CD4-positive, alpha-beta T cell treated with Interleukin-6 for 4 hours (primary cell): ENCODE measurements around the gene HSPBAP1.
"Not testable (repeated sequence)": the region's sequence is repeated elsewhere in the genome, so short reads cannot be mapped to it uniquely, and the experiment has no call there.

ENCODE experiments used
- DNase-seq: peaks from one replicate; pipeline ENCODE4 v3.0.0-alpha.2; 2020; ENCODE audit warnings: mixed read lengths

HSPBAP1 gene

DNA sequence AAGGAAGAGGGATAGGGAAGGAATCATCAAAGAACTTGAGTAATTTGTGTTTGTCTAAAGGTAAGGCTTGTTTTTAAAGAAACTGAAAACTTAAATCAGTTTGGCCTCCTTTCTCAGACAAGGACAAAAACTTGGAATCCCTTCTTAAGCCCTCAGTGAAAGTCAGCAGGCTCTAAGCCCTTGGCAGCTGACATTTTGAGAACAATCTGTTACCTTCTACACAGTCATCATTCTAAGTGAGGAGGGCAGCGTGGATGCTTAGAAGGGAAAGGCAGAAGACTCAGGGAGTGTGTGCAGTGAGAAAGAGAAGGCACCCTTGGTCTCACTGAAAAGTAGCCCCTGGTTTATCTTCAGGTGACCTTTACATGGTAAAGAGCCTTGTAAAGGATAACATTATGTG is 10.8 kb downstream of the HSPBAP1 start:
- DNase-seq: no peak

DNA sequence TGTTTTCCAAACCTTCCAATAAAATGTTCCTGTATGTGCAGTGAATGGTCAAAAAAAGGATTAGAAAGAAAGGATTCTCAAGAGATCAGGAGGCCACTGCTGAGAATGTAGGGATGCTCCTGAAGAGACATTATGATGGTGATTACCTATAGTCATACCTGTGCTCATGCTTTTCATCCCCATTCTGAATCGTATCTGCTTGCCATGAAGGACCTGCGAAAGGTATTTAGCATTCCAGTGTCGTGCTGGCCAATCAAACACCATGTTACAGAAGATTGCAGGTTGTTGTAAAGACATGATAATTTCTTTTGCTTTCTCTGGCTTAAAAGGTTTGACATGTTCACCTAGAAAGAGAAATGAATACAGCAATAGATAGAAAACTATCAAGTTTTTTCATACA is 16.1 kb downstream of the HSPBAP1 start:
- no peak for DNase-seq

DNA sequence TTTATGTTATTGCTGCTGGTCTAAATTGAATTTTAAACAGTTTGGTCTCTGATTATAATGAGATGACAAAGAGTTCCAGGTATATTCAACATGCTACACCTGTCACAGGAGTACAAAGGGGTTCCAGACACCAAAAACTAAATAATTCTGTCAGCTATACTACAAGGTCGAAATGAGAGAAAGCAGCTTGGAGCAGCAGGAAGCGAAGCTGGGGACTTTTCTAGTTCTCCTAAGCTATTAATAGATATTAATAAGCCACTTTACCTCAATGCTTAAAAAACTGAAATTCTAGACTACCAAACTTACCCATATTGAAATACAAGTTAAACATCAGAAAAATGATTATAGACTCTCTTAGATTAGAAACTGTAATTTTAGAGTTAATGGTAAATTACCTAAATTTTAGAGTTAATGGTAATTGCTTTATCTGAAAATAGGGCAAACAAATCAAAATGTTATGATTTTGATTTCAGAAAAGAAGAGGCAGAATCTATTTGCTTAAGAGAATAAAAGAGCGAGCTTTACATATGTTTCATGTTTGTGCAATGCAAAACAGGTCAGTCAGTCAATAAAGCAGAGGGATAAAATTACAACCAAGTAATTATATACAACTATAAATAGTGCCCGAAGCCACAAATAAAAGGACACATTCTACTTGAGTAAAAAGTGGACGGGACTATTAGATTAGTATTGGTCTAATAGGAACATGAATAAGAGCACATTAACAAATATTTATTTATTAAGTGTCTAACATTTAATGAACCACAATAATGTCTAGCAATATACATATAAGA is 16.8 kb downstream of the HSPBAP1 start:
- no peak for DNase-seq

DNA sequence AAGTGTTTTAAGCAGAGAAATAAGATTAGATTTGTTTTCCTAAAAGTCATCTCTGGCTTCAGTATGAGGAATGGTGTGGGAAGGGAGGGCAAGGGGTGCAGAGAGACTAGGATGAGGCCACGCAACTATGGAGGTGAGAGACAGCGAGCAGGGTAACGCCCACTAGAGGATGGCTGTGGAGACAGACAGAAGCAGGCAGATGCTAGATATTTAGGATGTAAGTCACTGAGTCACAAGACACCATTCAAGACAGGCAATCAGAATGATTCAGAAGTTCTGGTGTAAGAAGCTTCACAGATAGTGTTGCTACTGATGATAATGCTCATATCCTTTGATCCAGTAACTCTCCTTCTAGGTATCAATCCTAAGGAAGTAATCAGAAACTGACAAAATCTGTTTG is 19.1 kb downstream of the HSPBAP1 start:
- no peak for DNase-seq

DNA sequence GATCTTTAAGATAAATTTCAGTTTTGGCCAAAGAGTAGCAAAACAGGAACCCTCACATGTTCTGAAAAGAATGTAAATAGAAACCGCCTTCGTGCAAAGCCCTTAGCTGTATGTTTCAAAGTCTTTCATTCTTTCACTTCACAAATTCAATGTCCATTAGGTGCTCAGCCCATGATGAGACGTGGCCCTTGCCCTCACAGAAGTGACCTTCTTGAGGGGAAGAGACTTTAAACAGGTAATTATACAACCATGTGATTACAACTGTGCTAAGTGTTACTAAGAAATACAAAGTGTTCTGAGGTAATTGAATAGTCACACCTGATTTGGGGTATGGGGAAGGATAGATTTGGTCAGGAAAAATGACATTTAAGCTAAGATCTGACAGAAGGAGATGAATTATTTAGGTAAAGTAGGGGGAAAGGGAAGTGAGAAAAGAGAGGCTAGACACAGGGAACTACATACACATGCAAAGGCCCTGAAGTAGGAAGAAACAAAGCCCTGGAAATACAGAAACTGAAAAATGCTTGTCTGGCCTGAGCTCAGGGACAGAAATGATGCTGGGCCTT is 19.6 kb downstream of the HSPBAP1 start:
- DNase-seq: no peak

DNA sequence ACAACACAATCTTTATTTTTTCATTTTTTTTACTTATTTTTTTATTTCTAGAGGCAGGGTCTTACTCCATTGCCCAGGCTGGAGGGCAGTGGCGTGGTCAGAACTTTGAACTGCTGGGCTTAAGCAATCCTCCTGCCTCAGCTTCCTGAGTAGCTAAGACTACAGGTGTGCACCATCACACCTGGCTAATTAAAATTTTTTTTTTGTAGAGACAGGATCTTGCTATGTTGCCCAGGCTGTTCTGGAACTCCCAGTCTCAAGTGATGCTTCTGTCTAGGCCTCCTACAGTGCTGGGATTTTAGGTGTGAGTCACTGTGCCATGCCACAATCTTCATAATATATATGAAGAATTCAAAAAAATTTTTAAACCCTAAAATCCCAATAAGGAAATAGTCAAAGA is 20.8 kb downstream of the HSPBAP1 start:
- no peak for DNase-seq

DNA sequence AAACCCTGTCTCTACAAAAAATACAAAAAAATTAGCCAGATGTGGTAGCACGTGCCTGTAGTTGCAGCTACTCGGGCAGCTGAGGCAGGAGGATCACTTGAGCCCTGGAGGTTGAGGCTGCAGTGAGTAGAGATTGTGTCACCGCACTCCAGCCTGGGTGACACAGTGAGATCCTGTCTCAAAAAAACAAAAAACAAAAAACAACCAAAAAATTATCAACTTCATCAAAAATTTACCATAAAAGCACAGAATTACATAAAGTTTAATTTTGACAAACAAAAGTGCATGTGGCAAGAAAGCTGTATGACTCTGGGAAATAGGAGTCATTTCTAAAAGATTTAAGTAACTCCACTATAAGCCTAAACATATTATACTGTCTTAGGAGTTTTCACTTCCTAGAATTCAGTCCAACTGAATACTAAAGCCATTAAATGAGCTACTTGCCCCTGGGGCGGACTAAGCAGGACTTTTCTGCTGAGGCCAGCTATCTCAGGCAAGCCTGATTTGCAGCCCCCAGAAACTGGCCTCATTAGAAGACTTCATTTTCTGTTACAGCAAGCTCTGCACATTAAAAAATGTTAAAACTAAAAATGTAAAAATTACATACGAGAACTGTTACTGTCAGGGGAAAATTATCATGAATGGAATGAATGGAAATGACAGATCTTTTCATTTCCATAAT is 23.0 kb downstream of the HSPBAP1 start:
- no peak for DNase-seq

DNA sequence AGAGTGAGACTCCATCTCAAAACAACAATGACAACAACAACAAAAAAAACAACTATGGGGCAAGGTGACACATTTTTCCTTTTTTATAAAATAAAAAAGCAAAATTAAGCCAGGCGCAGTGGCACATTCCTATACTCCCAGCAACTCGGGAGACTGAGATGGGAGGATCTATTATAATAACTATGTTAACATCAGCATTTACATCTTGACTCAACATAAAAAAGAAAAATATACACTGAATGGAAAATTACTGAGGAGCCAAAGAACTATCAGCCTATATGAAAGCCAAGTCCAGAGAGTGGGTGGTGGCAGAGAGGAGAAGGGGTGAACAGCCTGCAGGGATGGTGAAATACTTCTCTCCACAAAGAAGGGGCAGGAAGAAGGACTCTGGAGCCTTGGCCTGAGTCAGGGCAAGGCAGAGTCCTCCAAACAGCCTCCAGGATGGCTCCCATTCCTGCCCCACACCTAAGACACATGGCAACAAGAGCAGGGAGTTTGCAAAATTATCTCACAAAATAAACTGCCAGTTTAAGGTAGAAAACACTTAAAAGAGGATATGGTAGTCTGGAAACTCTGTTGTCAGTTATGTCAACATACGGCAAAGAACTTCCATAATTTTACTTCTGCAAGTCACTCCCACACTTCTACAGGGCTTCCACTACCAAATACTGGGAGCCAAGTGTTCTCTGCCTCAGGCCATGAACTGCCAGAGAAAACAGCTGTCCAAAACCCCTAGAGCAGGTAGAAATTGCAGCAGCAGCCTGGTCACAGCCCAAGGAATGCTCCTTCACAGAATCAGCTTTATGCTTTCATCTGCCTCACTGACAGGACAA is 25.9 kb downstream of the HSPBAP1 start:
- no peak for DNase-seq

DNA sequence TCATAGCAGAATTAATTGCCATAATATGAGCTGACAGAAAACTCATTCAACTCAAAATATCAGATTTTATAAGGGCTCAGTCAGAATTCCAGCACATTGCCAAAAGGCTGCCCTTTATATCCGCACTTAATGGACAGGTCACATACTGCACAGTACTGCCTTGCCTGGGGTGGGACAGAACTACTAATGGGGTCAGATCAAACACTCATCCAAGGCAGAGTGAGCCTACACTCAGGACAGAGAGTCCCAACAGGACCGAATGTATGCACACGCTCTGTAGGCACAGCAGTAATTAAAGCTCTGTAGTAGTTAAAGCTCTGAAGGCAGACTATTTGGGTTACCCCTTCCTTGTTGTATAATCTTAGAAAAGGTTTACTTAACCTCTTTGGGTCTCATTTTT is 27.2 kb downstream of the HSPBAP1 start:
- DNase-seq: no peak

DNA sequence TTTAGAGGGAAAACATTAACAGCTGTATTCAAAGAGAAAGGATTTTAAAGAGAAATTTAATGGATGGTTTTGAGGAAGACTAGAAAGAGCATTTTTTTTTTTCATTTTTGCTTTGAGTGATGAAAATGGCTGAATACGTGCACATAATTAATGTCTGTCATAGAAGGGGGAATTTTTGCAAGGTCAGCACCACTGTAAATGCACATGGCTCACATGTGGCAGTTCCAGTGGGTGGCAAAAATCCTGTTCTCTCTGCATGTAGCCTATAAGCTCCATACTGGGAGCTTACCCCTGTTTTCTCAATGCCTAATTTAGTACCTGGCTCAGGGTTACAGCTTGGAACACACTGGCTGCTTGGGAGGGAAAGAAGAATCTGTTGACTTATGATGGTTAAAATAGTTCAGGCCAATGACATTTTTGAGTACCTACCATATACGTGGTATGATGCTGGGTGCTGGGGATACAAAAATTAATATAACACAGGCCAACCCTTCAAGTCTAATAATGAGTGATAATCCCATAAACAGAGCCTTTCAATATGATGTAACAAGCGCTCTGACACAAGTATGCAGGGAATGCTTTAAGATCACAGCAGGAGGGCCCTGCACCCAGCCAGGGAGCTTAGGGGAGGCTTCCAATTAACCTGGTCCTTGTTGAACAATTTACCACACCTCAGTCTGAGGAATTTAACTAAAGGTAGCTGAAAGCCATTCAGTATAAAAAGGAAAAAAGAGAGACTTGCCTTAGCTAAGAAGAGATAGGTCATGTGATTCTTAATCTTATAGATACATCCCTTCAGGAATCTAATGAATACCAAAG is 33.0 kb downstream of the HSPBAP1 start:
- DNase-seq: no peak

DNA sequence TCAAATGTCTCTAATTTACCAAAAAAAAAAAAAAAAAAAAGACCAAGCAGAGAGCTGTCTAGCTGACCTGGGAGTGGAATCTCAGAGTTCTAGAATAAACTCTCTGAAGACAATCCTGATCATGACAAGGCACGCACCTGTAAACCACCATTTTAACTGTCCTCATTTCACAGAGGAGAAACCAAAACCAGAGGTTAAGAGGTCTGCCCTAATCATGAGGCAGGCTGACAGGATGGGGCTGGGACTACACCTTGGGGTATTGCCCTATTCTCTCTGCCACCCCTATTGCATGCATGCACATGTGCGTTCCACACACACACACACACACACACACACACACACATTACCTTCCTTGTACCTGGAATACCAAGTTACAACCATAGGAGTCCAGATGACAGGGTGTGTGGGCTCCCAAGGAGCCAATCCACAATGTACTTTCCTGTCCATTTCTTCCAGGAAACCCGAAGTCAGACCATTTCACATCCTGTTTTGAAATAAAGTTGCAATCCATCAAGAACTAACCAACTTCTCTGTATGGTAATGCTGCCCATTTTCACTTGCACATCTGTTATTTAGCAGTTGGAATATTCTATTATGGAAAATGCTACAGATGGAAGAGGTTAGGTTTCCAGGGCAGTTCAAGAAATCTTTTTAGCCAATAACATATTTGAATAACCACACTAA is 34.6 kb downstream of the HSPBAP1 start:
- DNase-seq: no peak

DNA sequence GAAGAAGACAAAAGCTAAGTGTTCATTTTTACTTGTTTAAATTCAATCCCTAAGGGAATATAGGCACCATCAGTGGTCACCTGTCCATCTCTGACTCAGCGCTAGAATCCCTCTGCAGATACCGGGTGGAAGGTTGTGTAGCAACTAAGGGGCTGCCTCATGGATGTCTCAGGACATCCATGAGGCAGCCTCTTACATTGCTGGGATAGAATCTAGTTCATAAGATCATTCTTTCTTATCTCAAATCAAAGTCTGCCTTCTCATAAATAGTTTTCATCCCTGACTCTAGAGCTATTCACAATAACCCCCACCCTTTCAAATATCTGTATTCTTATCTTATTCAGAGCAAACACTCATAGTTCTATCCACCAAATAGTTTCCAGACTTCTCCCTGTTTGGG is 38.1 kb downstream of the HSPBAP1 start:
- no peak for DNase-seq

DNA sequence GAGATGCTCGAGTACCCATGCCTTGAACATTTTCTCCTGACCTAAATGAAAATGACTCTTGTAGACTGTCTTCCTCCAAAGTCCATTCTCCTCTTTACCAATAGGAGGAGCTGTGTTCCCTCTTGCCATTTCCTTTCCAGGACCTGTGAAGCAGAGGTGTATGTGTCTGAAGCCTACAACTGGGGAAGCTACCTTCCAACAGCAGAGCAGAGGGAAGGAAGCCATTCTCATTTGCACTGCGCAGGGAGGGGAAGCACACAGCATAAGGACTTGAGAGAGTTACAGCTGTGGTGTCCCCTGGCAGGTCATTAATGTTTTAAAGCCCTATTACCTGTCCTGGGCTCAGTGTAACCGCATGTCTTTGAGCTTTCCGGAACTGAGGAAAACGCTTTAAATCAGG is 38.7 kb downstream of the HSPBAP1 start:
- DNase-seq: peak; percentile 13

DNA sequence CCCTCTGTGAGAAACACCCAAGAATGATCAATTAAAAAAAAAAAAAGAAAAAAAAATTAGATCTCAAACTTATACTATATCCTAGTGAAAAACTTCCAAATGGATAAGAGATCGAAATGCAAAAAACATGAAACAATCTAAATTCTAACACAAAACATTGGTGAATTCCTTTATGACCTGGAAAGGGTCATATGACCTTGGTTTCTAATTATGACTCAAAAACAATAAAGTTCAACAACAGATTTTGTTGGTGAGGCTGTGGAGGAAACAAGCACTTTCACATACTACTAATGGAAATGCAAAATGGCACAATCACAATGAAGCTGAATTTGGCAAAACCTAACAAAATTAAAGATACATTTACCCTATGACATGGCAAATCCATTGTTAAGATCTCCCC is 45.3 kb downstream of the HSPBAP1 start:
- DNase-seq: no peak

DNA sequence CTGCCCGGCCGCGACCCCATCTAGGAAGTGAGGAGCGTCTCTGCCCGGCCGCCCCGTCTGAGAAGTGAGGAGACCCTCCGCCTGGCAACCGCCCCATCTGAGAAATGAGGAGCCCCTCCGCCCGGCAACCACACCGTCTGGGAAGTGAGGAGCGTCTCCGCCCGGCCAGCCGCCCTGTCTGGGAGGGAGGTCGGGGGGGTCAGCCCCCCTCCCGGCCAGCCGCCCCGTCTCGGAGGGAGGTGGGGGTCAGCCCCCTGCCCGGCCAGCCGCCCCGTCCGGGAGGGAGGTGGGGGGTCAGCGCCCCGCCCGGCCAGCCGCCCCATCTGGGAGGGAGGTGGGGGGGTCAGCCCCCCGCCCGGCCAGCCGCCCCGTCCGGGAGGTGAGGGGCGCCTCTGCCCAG is 46.3 kb downstream of the HSPBAP1 start:
- not testable (repeated sequence) for DNase-seq

DNA sequence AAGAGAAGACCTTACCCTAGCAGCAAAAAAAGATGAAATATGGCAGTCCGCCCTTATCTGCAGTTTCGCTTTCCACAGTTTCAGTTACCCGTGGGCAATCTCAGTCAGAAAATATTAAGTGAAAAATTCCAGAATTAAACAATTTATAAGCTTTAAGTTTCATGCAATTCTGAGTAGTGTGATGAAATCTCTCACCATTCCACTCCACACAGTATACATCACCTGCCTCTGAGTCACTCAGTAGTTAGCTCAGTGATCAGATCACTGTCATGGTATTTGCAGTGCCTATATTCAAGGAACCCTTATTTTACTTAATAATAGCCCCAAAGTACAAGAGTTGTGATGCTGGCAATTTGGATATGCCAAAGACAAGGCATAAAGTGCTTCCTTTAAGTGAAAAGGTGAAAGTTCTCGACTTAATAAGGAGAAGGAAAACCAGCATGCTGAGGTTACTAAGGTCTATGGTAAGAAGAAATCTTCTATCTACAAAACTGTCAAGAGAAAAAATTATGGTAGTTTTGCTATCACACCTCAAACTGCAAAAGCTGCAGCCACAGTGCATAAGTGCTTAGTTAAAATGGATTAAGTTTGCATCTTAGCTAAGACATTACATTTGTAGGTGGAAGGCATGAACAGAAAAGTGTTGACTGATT is 48.1 kb downstream of the HSPBAP1 start:
- DNase-seq: no peak

DNA sequence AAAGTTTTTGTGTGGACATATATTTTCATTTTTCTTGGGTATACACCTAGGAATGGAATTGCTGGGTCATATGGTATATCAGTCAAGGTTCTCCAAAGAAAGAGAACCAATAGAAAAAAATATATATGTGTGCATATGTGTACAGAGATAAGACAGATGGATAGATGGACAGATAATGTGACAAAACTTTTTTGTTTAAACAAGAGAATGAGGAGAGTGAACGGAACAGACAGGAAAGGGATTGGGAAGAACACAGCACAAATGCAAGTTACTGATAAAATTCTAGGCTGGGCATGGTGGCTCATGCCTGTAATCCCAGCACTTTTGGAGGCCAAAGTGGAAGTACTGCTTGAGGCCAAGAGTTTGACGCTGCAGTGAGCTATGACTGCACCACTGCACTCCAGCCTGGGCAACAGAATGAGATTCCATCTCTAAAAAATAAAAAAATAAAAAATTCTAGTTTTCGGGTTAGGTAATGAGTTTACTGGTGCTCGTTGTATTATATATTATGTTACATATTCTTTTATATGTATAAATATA is 50.0 kb downstream of the HSPBAP1 start:
- no peak for DNase-seq

DNA sequence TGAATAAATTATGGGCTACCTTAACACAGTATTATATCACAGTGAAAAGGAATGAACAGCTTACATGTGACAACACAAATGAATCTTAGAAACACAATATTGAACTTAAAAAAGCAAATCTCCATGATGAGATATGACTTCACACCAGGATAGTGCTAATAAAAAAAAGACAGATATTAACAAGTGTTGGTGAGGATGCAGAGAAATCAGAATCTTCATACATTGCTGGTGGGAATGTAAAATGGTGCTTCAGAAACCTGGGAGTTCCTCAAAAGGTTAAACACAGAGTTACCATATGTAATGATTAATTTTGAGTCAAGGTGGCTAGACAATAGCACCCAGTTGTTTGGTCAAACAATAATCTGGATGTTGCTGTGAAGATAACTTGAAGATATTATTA is 51.4 kb downstream of the HSPBAP1 start:
- no peak for DNase-seq

DNA sequence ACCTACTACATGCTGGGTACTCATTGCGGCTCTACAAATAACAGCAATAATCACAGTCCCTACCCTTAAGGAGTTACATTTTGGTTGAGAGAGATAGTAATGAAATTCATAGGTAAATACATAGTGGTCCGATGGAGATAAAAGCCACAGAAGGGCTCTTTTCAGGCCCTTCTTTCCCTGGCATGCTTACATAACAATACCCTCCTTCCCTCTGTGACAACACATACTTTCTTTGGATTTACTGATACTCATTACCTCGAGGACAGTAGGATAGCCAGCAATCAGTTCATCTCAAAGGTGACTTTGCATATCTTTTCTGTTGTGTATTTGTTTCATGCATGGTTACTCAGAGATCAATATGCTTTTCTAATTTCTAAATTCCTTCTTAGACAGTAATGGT is 54.5 kb downstream of the HSPBAP1 start:
- no peak for DNase-seq

DNA sequence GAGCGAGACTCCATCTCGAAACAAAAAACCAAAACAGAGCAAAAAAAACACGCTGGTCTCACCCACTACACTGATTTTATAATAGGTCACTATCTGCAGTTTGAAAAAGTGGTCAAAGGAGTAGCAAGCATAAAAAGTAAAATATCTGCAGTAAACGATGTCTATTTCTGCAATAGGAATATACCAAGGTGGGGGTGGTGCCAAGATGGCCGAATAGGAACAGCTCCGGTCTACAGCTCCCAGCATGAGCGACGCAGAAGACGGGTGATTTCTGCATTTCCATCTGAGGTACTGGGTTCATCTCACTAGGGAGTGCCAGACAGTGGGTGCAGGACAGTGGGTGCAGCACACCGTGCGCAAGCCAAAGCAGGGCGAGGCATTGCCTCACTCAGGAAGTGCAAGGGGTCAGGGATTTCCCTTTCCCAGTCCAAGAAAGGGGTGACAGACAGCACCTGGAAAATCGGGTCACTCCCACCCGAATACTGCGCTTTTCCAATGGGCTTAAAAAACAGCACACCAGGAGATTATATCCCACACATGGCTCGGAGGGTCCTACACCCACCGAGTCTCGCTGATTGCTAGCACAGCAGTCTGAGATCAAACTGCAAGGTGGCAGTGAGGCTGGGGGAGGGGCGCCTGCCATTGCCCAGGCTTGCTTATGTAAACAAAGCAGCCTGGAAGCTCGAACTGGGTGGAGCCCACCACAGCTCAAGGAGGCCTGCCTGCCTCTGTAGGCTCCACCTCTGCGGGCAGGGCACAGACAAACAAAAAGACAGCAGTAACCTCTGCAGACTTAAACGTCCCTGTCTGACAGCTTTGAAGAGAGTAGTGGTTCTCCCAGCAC is 60.7 kb downstream of the HSPBAP1 start:
- not testable (repeated sequence) for DNase-seq
